Central memory CD8-positive, alpha-beta T cell (primary cell): Measurements from ENCODE around the gene NOBOX.
"Not testable (repeated sequence)": the region's sequence is repeated elsewhere in the genome, so short reads cannot be mapped to it uniquely, and the experiment has no call there.

Source experiments
- ATAC-seq: fragments of 150-1000 bp; cut with Tn5 transposase; replicated peaks from 2 replicates; pipeline ENCODE4 v1.10.0; 2022; ENCODE audit warnings: mild to moderate bottlenecking, moderate FRiP score, moderate number of reproducible peaks; ENCODE audit not compliant: poor library complexity, severe bottlenecking; ENCODE audit errors: extremely low read depth
- DNase-seq, 2 donors: peaks; one replicate each; pipeline ENCODE4 v3.0.0; 2021; ENCODE audit warnings: low spot score in 2 of 2
- H3K27ac Mint-ChIP-seq: one replicate; pipeline ENCODE4 v1.8.0; 2022; ENCODE audit warnings: low read depth, mild to moderate bottlenecking, moderate library complexity, mixed read lengths
- H3K27me3 Mint-ChIP-seq: one replicate; pipeline ENCODE4 v1.8.0; 2022; ENCODE audit warnings: mixed read lengths
- H3K36me3 Mint-ChIP-seq: one replicate; pipeline ENCODE4 v1.8.0; 2022; ENCODE audit warnings: mild to moderate bottlenecking, moderate library complexity, mixed read lengths; ENCODE audit not compliant: insufficient read depth
- H3K4me1 Mint-ChIP-seq: one replicate; pipeline ENCODE4 v1.8.0; 2022; ENCODE audit warnings: mixed read lengths
- H3K4me3 Mint-ChIP-seq: one replicate; pipeline ENCODE4 v1.8.0; 2022; ENCODE audit warnings: mild to moderate bottlenecking, moderate library complexity, mixed read lengths
- H3K9me3 Mint-ChIP-seq: one replicate; pipeline ENCODE4 v1.8.0; 2022; ENCODE audit warnings: mixed read lengths

Gene NOBOX

DNA sequence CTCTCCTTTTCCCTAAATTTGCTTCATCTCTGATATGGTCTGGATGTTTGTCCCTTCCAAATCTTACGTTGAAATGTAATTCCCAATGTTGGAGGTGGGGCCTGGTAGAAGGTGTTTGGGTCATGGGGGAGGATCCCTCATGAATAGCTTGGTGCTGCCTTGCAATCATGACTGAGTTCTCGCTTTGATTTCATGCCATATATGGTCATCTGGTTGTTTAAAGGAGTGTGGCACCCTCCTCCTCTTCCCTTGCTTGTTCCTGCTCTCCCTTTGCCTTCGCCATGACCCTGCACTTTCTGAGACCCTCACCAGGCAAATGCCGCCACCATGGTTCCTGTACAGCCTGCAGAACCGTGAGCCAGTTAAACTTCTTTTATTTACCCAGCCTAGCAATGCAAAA, 14.5 kb downstream of the NOBOX start:
- Mint-ChIP-seq H3K36me3 (no peaks in the 10 kb centered on the region), H3K4me3 (no peak overlapping the region), H3K9me3 (no peaks in the 10 kb centered on the region), H3K27ac (no peak overlapping the region), H3K27me3 (no peaks in the 10 kb centered on the region), H3K4me1 (peaks cover 5% of the 10 kb centered on the region)
- no peak for ATAC-seq
- no peak for DNase-seq

- Mint-ChIP-seq H3K27me3 (no peaks in the 10 kb centered on the region), H3K4me1 (peaks cover 2% of the 10 kb centered on the region), H3K4me3 (no peak overlapping the region), H3K27ac (no peak overlapping the region), H3K36me3 (peaks cover 1% of the 10 kb centered on the region), H3K9me3 (no peaks in the 10 kb centered on the region)
- no peak for DNase-seq
- no peak for ATAC-seq
Measured at GRCh38 chr7:144386741-144387140, 16.8 kb downstream of the NOBOX start.

DNA sequence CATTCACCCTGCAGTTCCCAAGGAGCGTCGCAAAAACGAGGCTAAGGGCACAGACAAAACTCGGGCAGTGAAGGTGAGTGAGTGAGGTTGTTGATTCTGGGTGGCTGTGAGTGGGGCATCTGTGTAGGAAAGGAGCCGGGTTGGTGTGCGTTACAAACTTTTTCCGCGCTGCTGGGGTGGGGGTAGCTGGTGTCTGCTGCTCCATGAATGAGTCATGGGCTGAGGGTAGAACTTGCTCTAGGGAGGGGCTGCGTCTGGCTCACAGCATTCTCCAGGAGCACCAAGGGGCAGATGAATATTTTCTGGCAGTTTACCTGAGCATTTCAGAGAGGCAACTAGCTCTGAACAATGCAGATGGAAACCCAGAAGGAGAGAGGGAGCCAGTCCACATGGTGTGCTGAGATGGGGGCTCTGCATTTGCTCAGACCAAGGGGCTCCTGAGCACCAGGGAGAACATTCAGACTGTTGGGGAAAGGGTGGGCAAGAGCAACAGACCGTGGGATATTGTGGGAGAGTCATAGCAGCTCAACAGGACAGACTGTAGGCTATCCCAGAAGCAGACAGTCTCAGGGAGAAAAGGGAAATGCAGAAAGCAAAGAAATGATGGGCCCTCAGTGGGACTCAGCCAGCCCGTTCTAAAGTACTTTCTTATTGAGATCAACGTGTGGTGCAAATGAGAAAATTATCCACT, 18.8 kb downstream of the NOBOX start:
- H3K4me3 Mint-ChIP-seq, result no peak overlapping the region
- no peaks in the 10 kb centered on the region for H3K9me3 Mint-ChIP-seq
- H3K36me3 Mint-ChIP-seq, result peaks cover 1% of the 10 kb centered on the region
- DNase-seq (no peak), ATAC-seq (no peak)
- no peaks in the 10 kb centered on the region for H3K27me3 Mint-ChIP-seq
- no peaks in the 10 kb centered on the region for H3K4me1 Mint-ChIP-seq
- no peak overlapping the region for H3K27ac Mint-ChIP-seq

- H3K4me3 Mint-ChIP-seq, result no peak overlapping the region
- DNase-seq (no peak), ATAC-seq (no peak)
- no peak overlapping the region for H3K27ac Mint-ChIP-seq
- H3K4me1 Mint-ChIP-seq, result no peaks in the 10 kb centered on the region
- H3K9me3 Mint-ChIP-seq, result no peaks in the 10 kb centered on the region
- H3K36me3 Mint-ChIP-seq, result peaks cover 1% of the 10 kb centered on the region
- no peaks in the 10 kb centered on the region for H3K27me3 Mint-ChIP-seq
Measured at GRCh38 chr7:144384071-144384470, 19.4 kb downstream of the NOBOX start.

- Mint-ChIP-seq H3K4me3 (no peak overlapping the region), H3K4me1 (no peaks in the 10 kb centered on the region), H3K27me3 (no peaks in the 10 kb centered on the region), H3K36me3 (peaks cover 7% of the 10 kb centered on the region), H3K9me3 (no peaks in the 10 kb centered on the region), H3K27ac (no peak overlapping the region)
- DNase-seq (no peak), ATAC-seq (no peak)
Measured at GRCh38 chr7:144379776-144380384, 23.6 kb downstream of the NOBOX start.

GRCh38 chr7:144378651-144379050, 24.8 kb downstream of the NOBOX start:
- ATAC-seq, result no peak
- no peaks in the 10 kb centered on the region for H3K9me3 Mint-ChIP-seq
- H3K27me3 Mint-ChIP-seq, result no peaks in the 10 kb centered on the region
- H3K4me3 Mint-ChIP-seq, result no peak overlapping the region
- no peaks in the 10 kb centered on the region for H3K4me1 Mint-ChIP-seq
- H3K36me3 Mint-ChIP-seq, result peaks cover 7% of the 10 kb centered on the region
- no peak overlapping the region for H3K27ac Mint-ChIP-seq
- DNase-seq, result no peak

DNA sequence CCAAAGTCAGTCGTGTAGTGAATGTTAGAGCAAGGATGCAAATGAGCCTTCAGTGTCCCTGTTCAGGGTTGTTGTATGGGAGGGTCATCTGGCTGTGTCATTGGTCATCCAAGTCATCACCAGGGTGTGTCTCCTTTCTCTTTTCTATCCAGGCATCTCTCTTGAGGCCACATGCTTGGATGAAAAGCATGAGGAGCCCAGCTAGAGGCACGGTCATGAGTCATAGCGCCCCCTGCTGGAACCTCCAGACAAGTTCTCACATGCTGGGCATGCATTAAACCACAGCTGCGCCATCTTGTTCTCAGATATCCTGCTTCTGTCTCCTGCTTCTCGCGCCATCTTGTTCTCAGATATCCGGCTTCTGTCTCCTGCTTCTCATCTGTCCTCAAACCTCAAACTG, 34.3 kb downstream of the NOBOX start:
- not testable (repeated sequence) for H3K4me3 Mint-ChIP-seq, H3K27ac Mint-ChIP-seq, ATAC-seq, H3K9me3 Mint-ChIP-seq, H3K27me3 Mint-ChIP-seq, H3K4me1 Mint-ChIP-seq, H3K36me3 Mint-ChIP-seq, DNase-seq

DNA sequence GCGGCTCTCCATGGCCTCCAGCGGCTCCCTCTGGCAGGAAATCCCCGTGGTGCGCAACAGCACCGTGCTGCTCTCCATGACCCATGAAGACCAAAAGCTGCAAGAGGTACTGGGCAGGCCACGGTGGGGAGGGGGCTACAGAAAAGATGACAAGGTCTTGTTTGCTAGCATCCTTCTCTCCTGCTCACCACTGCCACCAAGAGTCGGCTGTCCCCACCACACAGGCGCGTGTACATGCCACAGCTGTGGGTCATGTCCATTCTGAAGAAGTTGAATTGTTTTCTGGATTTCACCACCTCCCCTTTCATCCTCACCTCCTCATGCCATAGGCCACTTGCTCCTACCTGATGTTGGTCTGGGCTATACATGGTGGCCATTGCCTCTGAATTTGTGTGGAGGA, 36.2 kb downstream of the NOBOX start:
- H3K4me3 Mint-ChIP-seq, H3K27ac Mint-ChIP-seq, ATAC-seq, H3K27me3 Mint-ChIP-seq, H3K9me3 Mint-ChIP-seq, H3K36me3 Mint-ChIP-seq, H3K4me1 Mint-ChIP-seq, DNase-seq: not testable (repeated sequence)

DNA sequence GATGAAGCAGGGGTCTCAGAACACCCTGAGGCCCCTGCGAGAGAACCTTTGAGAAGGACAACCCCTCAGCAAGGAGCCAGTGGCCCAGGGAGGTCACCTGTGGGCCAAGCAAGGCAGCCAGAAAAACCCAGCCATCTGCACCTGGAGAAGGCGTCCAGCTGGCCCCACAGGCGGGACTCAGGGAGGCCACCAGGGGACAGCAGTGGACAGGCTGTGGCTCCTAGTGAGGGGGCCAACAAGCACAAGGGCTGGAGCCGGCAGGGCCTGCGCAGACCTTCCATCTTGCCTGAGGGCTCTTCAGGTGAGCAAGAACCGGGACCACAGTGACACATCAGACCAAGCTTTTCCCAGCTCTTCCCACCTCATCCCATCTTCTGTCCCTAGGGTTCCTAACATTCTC, 38.0 kb downstream of the NOBOX start:
- not testable (repeated sequence) for H3K27me3 Mint-ChIP-seq, ATAC-seq, DNase-seq, H3K36me3 Mint-ChIP-seq, H3K4me1 Mint-ChIP-seq, H3K27ac Mint-ChIP-seq, H3K9me3 Mint-ChIP-seq, H3K4me3 Mint-ChIP-seq

DNA sequence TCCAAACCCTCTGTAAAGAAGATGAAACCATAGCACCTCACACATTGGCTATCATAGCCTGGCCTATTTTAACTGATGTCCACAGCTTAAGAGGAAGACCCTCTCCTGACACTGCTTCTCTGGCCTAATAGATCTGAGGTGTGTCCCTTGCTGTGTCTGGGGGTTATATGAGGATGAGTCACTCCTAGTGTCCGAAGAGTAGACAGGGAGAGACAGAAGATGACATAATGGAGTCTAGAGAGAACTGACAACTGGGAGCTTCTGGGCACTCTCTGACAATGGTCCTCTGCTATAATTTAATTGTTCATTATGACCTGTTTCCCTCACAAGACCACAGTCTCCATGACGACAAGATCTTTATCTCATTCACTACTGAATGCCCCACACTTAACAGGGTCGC, 41.4 kb downstream of the NOBOX start:
- peak; percentile 26 for ATAC-seq
- not testable (repeated sequence) for H3K27ac Mint-ChIP-seq

DNA sequence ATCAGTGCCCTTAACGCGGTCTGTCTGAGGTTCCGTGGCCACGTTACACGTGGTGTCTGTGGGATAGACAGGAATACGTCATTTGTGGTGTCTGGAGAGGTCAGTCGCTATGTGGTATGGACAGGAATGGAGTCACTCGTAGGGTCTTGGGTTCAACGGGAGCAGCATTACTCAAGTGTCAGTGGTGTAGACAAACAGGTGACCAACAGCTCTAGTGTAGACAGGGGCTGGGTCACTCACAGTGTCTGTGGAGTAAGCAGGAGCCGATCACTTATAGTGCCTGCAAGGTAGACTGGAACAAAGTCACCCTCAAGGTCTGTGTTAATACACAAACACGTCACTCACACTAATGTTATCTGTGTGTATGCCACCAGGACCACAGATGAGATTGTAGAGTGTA, 46.6 kb downstream of the NOBOX start:
- not testable (repeated sequence) for H3K27me3 Mint-ChIP-seq, H3K9me3 Mint-ChIP-seq, H3K4me3 Mint-ChIP-seq, DNase-seq, H3K36me3 Mint-ChIP-seq, H3K27ac Mint-ChIP-seq
- ATAC-seq, result peak; percentile 23
- peaks cover 11% of the 10 kb centered on the region for H3K4me1 Mint-ChIP-seq

More for the DNA sequence above, 41.4 kb downstream of the NOBOX start:
- DNase-seq, H3K36me3 Mint-ChIP-seq, H3K9me3 Mint-ChIP-seq, H3K4me3 Mint-ChIP-seq, H3K4me1 Mint-ChIP-seq, H3K27me3 Mint-ChIP-seq: not testable (repeated sequence)

DNA sequence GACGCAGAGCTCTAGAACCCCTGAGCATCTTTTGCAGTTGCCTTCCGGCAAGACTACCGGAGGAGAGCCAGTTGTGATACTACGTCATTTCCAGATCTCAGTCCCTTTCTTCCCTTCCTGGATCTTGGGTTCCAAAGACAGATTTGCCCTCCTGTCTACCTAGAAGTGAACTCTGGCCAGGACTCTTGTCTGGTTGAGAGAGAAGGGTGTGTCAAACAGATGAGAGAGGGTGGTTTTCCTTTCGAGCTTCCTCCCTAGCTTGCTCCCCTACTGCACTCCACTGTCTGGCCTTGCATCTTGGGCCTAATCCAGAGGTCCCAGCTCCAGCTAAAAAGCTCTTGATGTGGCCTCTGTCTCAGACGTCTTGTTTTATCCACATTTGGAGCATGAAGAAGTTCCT, 47.3 kb downstream of the NOBOX start:
- DNase-seq, H3K27ac Mint-ChIP-seq, H3K27me3 Mint-ChIP-seq, H3K36me3 Mint-ChIP-seq, ATAC-seq, H3K9me3 Mint-ChIP-seq, H3K4me3 Mint-ChIP-seq: not testable (repeated sequence)
- peaks cover 11% of the 10 kb centered on the region for H3K4me1 Mint-ChIP-seq

DNA sequence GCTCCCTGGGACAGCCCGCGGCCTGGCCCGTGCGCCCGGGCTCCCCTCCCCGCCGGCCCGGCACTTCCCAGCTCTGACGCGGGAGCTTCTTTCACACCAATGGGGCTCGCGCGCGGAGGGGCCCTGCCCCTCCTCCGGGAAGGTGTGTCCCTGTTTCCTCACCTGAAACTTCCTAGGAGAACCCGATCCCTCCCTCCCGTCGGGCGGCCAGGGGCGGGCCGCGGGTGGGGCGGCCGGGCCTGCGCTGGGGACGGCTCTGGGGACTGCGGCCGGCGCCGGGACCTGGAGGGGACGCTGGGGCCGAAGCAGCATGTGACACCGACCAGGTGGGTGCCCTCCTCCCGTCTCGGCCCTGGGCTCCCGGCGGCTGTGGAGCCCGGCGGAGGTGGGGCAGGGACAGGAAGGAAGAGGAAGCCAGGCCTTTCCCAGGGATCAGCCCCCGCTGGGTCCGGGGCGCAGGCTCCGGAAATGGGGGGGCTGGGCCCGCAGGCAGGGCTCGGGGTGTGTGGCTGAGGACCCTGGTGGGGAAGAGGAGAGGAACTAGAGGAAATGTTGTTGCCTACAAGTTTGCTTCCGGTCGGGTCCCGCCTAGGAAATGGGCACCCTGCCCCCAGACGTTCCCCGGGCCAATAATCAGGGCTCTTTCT, 48.2 kb downstream of the NOBOX start, which contains the start of gene ARHGEF5:
Gene ARHGEF5, plus strand, starts transcription at position 227 of the 647 bp plus-strand sequence. CDS start 7,268 bp downstream, outside the sequence.
- peak within 1 kb of the TSS; percentile 79 for H3K27ac Mint-ChIP-seq
- peak within 1 kb of the TSS; percentile 79 for H3K4me3 Mint-ChIP-seq
- H3K4me1 Mint-ChIP-seq, result peaks cover 11% of the 10 kb centered on the region
- not testable (repeated sequence) for DNase-seq, H3K27me3 Mint-ChIP-seq, H3K9me3 Mint-ChIP-seq, H3K36me3 Mint-ChIP-seq
- peak; percentile 73 for ATAC-seq
